H54 (cell line): ENCODE measurements around the gene DIAPH1.

Source experiments
- DNase-seq: peaks from one replicate; pipeline ENCODE4 v3.0.0; 2011; ENCODE audit warnings: low spot score, mixed read lengths; ENCODE audit not compliant: insufficient read length
- FAIRE-seq: peaks from 3 replicates; lab custom pipeline; 2011; peaks lifted over from hg19 to GRCh38; lab: Jason Lieb, UNC
- POLR2A ChIP-seq: IDR thresholded peaks from 2 replicates; pipeline ENCODE4 v1.6.1; 2011; ENCODE audit warnings: low read depth, mild to moderate bottlenecking, low read length

DIAPH1 gene

GRCh38 chr5:141574122-141574510 is 44.7 kb downstream of the DIAPH1 start:
- no peak for FAIRE-seq
- no peak for TF ChIP-seq POLR2A
- no peak for DNase-seq

DNA sequence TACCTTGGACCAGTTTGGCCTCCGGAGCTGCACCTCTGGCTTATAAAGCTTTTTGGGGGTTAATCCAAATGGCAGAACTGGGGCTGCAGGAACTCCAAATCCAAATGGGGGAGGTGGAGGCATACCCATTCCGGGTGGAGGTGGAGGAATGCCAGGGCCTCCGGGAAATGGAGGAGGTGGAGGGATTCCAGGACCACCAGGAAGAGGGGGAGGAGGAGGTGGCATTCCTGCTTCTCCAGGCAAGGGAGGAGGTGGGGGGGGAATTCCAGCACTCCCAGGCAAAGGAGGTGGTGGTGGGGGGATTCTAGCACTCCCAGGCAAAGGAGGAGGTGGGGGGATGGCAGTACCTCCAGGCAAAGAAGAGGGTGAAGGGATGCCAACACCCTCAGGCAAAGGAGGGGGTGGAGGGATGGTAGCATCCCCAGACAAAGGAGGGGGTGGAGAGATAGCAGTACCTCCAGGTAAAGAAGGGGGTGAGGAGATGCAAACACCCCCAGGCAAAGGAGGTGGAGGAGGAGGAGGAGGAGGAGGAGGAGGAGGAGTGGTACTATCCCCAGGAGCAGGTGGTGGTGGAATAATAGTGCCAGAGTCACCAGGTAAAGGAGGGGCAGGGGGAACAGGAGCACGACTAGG is 45.2 kb downstream of the DIAPH1 start:
- FAIRE-seq (no peak), DNase-seq (no peak)
- TF ChIP-seq POLR2A, result no peak

DNA sequence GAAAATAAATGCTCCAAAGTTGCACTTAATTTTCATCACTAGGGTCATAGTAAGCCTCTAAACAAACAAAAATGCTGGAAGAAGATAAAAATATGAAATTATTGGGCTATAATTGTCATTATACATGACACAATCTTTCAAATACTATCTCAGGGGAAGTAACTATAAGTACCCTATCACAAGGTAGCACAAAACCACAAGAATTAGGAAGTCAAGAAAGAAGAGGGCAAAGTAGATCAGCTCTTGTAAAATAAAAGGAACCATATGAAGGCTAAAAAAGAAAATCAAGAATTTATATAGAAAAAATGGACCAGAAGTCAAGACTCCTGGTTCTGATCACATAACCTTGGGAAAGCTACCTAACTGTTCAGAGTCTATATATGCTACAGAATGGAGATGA is 48.1 kb downstream of the DIAPH1 start:
- DNase-seq (no peak), FAIRE-seq (no peak)
- no peak for TF ChIP-seq POLR2A

GRCh38 chr5:141567513-141568117 is 51.2 kb downstream of the DIAPH1 start:
- DNase-seq (no peak), FAIRE-seq (peak; percentile 58)
- TF ChIP-seq POLR2A, result no peak

- DNase-seq (no peak), FAIRE-seq (peak; percentile 30)
- no peak for TF ChIP-seq POLR2A
Observed at GRCh38 chr5:141565826-141566570, 52.8 kb downstream of the DIAPH1 start.

DNA sequence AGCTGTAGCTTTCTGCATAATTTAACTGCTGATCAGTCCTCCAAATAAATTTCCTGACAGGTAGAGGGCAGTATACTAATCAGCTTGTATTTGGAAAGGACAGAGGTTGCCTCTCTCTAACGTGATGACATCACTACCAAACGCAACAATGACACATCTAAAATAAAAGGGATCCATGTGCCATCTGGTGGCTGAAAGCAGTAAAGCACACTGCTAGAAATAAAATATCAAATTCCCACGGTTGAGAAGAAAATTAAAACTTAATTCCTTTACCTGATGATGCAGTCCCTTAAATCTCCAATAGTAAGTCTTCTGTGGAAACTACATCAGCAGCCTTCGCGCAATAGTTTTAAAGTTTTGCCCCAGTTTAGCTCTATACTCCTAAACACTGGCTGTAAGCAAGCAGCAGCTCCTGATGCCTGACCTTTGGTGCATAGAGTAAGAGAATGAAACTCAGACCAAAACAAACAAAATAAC is 54.5 kb downstream of the DIAPH1 start:
- DNase-seq (no peak), FAIRE-seq (peak; percentile 99)
- no peak for TF ChIP-seq POLR2A

DNA sequence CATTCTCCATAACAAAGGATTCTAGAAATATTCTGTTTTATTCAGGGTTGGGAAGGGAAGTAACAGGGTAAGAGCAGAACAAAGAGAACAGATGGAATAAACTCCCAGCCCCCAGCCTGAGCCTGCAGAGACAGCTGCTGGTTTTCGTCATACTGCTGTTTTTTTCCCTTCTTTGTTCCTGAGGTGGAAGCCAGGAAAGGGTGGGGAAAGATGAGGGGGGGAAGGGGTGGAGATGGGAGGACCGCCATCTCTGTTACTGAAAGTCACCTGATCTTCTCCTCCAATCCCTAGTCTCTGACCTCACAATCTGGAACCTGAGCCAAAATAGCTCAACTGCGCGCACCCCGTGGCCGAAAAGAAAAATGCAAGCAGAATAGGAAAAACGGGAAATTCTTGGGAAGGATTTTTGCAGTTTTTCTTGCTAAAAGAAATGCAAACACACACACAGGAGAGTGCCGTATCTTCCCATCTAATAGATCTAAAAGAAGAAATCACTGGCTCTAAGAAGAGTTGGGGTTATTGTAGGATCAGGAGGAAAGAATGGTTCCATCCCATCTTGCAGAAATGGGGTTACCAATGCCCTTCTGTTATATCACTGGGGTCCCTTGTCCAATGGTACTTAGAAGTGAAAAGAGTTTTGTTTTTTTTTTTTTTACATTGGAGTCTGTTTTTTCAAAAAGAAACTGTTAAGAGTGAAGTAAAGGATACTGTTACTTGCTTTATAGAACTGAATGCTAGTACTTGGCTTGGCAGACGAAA is 57.9 kb downstream of the DIAPH1 start:
- DNase-seq (peak; percentile 35), FAIRE-seq (peak; percentile 97)
- no peak for TF ChIP-seq POLR2A

GRCh38 chr5:141560151-141560550 is 58.6 kb downstream of the DIAPH1 start:
- FAIRE-seq (no peak), DNase-seq (no peak)
- TF ChIP-seq POLR2A, result no peak

DNA sequence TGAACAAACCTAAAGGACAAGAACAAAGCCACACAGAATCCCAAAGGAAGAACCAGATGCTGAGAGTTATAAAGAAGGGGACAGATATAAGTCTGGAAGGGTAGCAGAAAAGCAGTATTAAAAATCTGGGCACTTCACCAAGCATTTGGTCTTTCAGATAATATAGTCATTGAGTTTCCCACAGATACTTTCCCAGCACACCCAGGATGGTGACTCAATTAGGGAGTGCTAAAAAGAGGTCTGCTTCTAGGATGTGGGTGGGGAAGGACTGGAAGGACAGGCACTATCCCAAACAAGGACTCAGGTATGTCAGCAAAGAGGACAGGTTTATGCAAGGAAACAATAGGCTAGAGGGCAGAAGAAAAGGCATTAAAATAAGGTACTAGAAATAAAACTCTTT is 59.3 kb downstream of the DIAPH1 start:
- FAIRE-seq (no peak), DNase-seq (no peak)
- no peak for TF ChIP-seq POLR2A

DNA sequence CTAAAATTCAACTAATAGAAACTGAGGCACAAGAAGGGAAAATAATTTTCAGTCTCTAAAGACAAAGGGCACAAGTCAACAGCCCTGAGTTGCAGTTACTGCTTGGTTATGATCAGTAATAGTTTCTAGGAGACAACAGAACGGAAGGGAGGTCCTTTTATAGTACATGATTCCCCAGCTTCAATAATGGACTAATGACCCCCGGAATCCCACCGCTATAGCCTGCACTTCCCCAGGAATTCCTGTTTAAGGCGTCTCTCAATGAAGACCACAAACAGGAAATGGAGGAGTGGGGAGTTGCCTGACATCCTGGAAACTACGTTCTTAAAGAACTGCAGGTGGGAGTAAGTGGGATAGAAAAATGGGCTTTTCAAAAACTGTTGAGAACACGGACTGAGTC is 60.6 kb downstream of the DIAPH1 start:
- TF ChIP-seq POLR2A, result no peak
- FAIRE-seq (no peak), DNase-seq (no peak)

DNA sequence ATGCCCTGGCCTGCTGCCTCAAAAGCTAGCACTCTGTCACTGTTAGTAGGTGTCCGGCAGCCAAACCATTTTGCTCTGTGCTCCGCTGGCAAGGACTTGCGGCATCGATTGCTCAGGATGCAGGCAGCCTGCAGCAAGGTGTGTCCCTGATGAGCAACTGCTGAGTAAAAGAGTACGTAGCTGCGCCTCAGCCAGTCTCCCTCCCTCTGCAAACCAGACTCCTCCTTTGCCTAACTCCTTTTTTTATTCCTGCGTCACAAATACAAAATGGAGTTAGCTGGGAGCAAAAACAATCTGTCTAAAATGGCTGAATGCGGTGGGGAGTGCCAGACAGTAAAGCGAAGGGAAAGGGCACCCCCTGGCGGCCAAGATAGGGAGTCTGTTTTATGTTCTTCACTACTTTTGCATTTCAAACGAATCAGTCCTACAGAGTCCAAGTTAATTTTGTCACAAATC is 61.1 kb downstream of the DIAPH1 start:
- peak; percentile 99 for FAIRE-seq
- peak; percentile 47; the same call in 1 of the 2 replicates for TF ChIP-seq POLR2A

DNA sequence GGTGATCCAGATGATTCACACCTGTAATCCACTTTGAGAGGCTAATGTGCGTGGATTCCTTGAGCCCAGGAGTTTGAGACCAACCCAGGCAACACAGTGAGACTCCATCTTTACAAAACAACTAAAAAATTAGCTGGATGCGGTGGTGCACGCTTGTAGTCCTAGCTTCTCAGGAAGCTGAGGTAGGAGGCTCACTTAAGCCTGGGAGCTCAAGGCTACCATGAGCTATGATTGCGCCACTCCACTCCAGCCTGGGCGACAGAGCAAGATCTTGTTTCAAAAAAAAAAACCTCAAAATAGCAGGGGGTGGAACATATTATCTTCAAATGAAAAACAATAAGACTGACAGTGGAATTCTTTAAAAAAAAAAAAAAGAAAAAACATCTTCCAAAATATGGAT is 70.9 kb downstream of the DIAPH1 start:
- DNase-seq (no peak), FAIRE-seq (no peak)
- no peak for TF ChIP-seq POLR2A

More for the DNA sequence above, 61.1 kb downstream of the DIAPH1 start:
- peak; percentile 67 for DNase-seq

- no peak for TF ChIP-seq POLR2A
- FAIRE-seq (no peak), DNase-seq (no peak)
Observed at GRCh38 chr5:141547488-141547887, 71.3 kb downstream of the DIAPH1 start.

DNA sequence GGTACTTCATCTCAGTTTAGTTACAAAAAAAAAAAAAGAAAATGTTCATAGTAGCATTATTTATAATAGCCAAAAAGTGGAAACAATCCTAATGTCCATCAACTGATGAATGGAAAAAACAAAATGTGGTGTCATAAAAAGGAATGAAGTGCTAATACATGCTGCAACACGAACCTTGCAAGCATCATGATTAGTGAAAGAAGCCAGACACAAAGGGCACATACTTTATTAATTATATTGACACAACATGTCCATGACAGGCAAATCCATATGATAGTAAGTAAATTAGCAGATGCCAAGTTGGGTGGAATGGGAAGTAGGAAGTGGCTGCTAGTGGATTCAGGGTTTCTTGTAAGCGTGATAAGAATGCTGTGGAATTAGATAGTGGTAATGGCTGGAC is 75.7 kb downstream of the DIAPH1 start:
- FAIRE-seq, result no peak
- no peak for DNase-seq
- no peak for TF ChIP-seq POLR2A
